ENCODE measurements around the gene RELA. TPM values are rescaled to one million over a fixed set of nuclear protein-coding genes. Genes with fewer than 3 reads are reported as not detected.

Gene RELA
- total RNA-seq, 2 donors from 2014 or later, result 51.8 to 98.4 TPM

- Histone ChIP-seq H3K27ac (no peak overlapping the region), H3K4me1 (replicated peaks) (no peaks in the 10 kb centered on the region), H3K9me3 (no peaks in the 10 kb centered on the region), H3K36me3 (peaks cover 4 to 33% of the 10 kb centered on the region in 2 donors), H3K27me3 (replicated peaks; ENCODE audit: insufficient read depth) (no peaks in the 10 kb centered on the region), H3K4me3 (no peak overlapping the region)
- TF ChIP-seq POLR2AphosphoS5 (IDR thresholded peaks at IDR 0.05) (no peak), POLR2A (IDR thresholded peaks at IDR 0.05) (no peak), CTCF (IDR thresholded peaks at IDR 0.05) (peak in 3 of 4 experiments; percentile 41 to 73 (median 58))
- DNase-seq (ENCODE audit: low spot score), result peak; percentile 38
- intact Hi-C loops (cut with DNase I), result loop anchor here (10.0 kb wide), 1 partner anchor 149 kb away; no protein-coding TSS in a partner anchor
- 61% methylated on average over 30 of the region's 30 CpGs for WGBS
Observed at GRCh38 chr11:65625628-65626342, 36.9 kb downstream of the RELA start.

GRCh38 chr11:65624931-65625627 is 37.6 kb downstream of the RELA start:
- H3K4me1 ChIP-seq (replicated peaks), result no peaks in the 10 kb centered on the region
- no peak for DNase-seq (ENCODE audit: low spot score)
- TF ChIP-seq CTCF (IDR thresholded peaks at IDR 0.05) (no peak), POLR2AphosphoS5 (IDR thresholded peaks at IDR 0.05) (no peak), POLR2A (IDR thresholded peaks at IDR 0.05) (no peak)
- H3K27me3 ChIP-seq (replicated peaks; ENCODE audit: insufficient read depth), result no peaks in the 10 kb centered on the region
- H3K9me3 ChIP-seq, result no peaks in the 10 kb centered on the region
- H3K4me3 ChIP-seq, result no peak overlapping the region
- intact Hi-C loops (cut with DNase I), result loop anchor here (10.0 kb wide), 1 partner anchor 150 kb away; no protein-coding TSS in a partner anchor
- no peak overlapping the region for H3K27ac ChIP-seq
- WGBS, result 84% methylated on average over 23 of the region's 30 CpGs
- H3K36me3 ChIP-seq, result peaks cover 4 to 33% of the 10 kb centered on the region in 2 donors

GRCh38 chr11:65623852-65624616 is 38.7 kb downstream of the RELA start:
- intact Hi-C loops (cut with DNase I), result loop anchor here (10.0 kb wide), 1 partner anchor 151 kb away; no protein-coding TSS in a partner anchor
- Histone ChIP-seq H3K27me3 (replicated peaks; ENCODE audit: insufficient read depth) (no peaks in the 10 kb centered on the region), H3K36me3 (peaks cover 10 to 33% of the 10 kb centered on the region in 2 donors), H3K4me1 (replicated peaks) (no peaks in the 10 kb centered on the region), H3K27ac (no peak overlapping the region), H3K9me3 (no peaks in the 10 kb centered on the region), H3K4me3 (no peak overlapping the region)
- TF ChIP-seq CTCF (IDR thresholded peaks at IDR 0.05) (no peak), POLR2AphosphoS5 (IDR thresholded peaks at IDR 0.05) (no peak), POLR2A (IDR thresholded peaks at IDR 0.05) (no peak)
- no peak for DNase-seq (ENCODE audit: low spot score)
- WGBS, result 95% methylated on average over 23 of the region's 25 CpGs

- Histone ChIP-seq H3K27me3 (replicated peaks; ENCODE audit: insufficient read depth) (no peaks in the 10 kb centered on the region), H3K36me3 (peaks cover 18 to 33% of the 10 kb centered on the region in 2 donors), H3K4me3 (no peak overlapping the region), H3K4me1 (replicated peaks) (no peaks in the 10 kb centered on the region), H3K27ac (no peak overlapping the region), H3K9me3 (no peaks in the 10 kb centered on the region)
- WGBS, result 90% methylated on average over 14 of the region's 14 CpGs
- TF ChIP-seq POLR2A (IDR thresholded peaks at IDR 0.05) (no peak), CTCF (IDR thresholded peaks at IDR 0.05) (no peak), POLR2AphosphoS5 (IDR thresholded peaks at IDR 0.05) (no peak)
- no peak for DNase-seq (ENCODE audit: low spot score)
- intact Hi-C loops (cut with DNase I), result loop anchor here (10.0 kb wide), 1 partner anchor 152 kb away; no protein-coding TSS in a partner anchor
Observed at GRCh38 chr11:65623177-65623576, 39.5 kb downstream of the RELA start.

Data from prostate gland (tissue), 2 donors.